SH-SY5Y (cell line): ENCODE data around the gene HECW1.

Experiments used
- GATA2 ChIP-seq: IDR thresholded peaks from 2 replicates; pipeline ENCODE4 v1.6.1; 2011; ENCODE audit warnings: mild to moderate bottlenecking, low read depth, low read length
- GATA3 ChIP-seq: IDR thresholded peaks from 2 replicates; pipeline ENCODE4 v1.6.1; 2011; ENCODE audit warnings: low read depth, mild to moderate bottlenecking, low read length, moderate library complexity

- TF ChIP-seq GATA3 (no peak), GATA2 (no peak)
Observed at GRCh38 chr7:43119371-43120075, 7.1 kb downstream of the HECW1 start.
